Measurements from ENCODE around the gene NIPAL4.

The NIPAL4 gene

GRCh38 chr5:157486221-157486681 lies 26.2 kb downstream of the NIPAL4 start:
- FAIRE-seq, result no peak

- no peak for FAIRE-seq
These were observed 26.8 kb downstream of the NIPAL4 start for GRCh38 chr5:157486861-157487260.

DNA sequence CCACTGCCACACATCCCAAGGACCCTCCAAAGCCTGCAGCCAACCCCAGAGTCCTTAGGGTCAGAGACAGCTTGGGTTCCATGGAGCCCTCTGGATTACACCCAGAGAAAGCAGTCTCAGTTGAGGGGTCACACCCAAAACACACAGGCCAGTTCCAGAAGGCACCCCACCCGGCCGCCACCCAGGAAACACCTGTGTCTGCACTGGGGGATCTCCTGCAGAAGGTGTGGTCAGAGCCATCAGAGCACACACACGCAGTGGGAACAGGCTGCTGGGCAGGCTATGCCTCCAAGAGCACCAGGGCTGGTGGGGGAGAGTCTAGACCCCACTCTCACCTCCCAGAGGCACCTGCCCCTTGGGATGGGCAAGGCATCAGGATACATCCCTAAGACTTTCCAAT lies 27.3 kb downstream of the NIPAL4 start:
- no peak for FAIRE-seq

DNA sequence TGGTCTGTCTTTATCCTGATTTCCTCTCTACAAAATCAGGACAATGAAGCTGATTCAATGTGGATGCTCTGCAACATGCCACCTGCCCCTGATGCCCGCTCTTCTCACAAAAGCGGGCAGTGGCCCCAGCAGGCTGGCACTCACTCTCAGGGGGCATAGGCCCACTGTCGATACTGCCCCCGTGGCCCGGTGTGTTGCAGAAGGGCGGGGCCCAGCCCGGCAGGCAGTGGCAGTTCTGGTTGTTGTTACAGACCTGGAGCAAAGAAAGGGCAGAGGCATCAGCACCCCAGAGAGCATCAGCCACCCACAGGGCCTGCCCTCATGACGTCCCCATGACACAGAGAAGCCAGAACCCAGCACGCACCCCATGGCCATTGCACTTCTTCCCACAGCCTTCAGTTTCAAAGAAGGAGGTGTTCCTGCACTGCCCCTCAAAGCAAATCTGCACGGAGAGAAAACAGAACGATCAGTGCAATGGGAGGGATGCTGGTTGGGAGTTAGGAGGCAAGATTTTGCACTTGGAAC lies 31.5 kb downstream of the NIPAL4 start:
- no peak for FAIRE-seq

DNA sequence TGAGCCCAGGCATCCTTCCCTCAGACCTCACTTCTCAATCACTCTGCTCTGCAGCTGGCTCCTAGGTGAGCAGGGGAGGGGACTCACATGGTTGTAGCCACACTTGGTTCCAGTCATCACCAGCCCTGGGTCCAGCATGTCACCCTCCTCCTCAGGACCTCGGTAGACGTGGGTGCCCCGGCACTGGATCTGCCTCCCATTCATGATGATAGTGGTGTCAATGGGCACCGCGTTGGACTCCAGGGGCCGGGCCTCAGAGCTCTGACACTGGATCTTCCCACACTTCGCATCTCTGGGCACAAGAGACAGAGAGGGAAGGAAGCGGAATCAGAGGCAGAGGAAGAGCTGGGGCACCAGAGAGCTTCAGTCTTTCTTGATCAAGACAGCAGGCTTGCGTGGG lies 32.9 kb downstream of the NIPAL4 start:
- FAIRE-seq, result no peak

GRCh38 chr5:157494178-157494832 lies 34.3 kb downstream of the NIPAL4 start:
- no peak for FAIRE-seq

- no peak for FAIRE-seq
These were observed 36.9 kb downstream of the NIPAL4 start for GRCh38 chr5:157496864-157497263.

GRCh38 chr5:157497875-157498611 lies 38.0 kb downstream of the NIPAL4 start:
- FAIRE-seq, result no peak

- no peak for FAIRE-seq
These were observed 42.2 kb downstream of the NIPAL4 start for GRCh38 chr5:157502143-157502647.

DNA sequence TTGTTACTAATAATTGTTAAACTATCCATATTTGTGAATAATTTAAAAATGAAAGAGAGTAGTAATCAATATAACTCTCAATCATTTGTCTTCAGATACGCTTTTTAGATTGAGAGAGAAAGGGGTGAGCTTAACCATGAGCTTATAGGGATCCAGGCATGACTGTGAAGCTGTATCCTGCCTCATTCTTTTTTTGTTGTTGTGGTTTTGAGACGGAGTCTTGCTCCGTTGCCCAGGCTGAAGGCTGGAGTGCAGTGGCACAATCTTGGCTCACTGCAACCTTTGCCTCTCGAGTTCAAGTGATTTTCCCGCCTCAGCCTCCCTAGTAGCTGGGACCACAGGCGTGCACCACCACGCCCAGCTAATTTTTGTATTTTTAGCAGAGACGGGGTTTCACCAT lies 44.0 kb downstream of the NIPAL4 start:
- FAIRE-seq, result no peak

DNA sequence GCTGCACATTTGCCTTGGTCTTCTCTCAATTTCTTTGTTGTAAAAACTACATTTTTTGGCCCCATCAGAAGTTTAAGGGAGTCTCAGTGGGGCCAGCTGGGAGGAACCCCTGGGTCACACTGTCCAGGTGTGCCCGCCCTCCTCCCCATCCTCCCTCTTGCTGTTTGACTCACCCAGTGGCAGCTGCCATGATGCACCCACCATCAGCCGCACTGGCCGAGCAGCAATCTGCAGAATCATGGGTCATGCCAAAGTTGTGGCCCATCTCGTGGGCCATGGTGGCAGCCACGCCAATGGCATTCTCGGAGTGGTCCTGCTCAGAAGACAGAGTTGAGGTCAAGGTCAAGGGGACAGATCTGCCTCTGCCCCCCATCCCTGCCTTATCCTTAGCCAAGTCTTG lies 45.5 kb downstream of the NIPAL4 start:
- FAIRE-seq, result no peak

DNA sequence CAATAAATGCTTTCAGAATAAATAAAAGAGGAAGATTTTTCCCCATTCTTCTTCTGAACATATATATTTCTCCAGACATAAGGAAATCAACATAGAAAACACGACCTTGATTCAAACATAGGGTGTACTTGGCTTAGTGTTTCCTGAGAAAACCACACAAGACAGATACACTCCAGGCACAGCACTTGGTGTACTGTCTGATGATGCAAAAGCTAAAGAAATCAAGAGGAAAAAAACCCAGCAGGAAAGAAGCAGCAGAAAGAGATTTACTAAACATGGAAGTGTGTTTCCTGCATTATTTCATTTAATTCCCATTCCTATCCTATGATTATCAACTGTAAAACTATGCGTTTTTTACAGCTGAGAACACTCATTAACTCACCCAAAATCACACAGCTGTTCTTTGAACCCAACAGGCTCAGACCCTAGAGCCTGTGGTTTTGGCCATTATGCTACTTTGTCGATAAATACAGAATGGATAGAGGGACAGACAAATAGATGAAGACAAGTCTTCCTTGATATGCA lies 46.1 kb downstream of the NIPAL4 start:
- no peak for FAIRE-seq

DNA sequence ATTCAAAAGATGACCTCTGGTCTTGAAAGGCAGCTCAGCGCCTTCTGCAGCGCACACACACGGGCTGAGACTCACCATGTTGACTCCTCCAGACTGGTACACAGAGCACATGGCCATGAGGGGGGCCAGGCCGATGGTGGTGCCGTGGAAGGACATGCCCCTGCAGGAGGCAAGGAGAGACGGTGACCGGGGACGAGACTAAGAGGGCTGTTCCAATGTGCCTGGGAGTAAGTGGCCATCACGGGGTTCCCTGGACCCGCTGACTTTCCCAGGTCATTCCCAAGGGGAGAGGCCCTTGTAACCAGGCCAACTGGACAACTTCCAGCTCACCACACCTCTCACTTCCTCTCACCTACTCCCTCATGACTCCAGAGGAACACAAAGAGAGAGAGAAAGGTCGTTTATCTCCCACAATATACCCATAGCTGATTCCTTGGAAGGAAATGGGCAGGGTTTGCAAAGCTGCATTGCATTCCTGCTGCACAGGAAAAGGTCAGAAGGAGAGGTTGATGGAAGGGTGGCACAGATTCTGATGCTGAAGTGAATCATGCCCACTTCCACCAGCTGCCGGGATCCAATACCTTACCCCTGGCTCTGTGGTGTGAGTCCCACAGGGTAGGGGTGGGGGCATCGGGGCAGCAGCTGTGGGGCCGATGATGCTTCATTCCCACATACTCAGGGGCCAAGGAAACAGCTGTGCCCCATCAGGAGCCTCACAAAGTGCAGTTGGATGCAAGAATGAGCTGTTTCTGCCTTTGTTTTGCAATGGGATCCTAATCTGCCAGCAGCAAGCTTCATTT lies 47.2 kb downstream of the NIPAL4 start:
- no peak for FAIRE-seq

GRCh38 chr5:157509093-157509492 lies 49.1 kb downstream of the NIPAL4 start:
- no peak for FAIRE-seq

DNA sequence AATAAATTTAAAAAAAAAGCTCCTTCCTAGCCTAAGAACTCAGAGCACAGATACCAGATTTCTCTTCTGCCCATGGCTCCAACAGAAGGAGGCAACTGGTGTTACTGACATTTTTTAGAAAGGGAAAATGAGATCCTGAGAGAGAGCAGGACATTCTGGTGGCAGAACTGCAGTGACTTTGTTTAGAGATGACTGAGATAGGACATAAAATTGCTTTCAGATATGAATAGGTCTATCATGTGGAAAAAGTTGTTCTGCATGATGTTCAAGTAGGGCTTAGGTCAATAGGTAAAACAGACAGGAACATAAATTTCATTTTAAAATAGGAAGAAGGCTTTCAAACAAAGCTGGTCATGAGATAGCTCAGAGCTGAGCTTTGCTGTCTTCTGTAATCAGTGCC lies 49.6 kb downstream of the NIPAL4 start:
- FAIRE-seq, result no peak

DNA sequence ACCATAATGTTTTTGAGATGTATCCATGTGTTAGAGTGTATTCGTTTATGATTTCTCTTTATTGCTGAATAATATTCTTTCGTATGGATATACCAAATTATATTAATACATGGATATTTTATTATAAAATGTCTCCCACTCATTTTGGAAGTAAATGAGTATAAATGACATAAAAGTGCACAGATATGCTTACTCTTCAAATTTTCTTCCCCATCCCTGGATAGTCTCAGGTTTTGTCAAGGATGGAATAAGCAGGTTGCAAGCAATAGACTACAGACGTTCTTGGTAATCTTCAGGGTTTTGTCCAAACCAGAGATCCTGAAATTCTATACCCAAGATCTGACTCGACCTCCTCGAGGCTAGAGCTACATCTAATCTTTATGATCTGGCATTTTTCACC lies 50.7 kb downstream of the NIPAL4 start:
- no peak for FAIRE-seq

DNA sequence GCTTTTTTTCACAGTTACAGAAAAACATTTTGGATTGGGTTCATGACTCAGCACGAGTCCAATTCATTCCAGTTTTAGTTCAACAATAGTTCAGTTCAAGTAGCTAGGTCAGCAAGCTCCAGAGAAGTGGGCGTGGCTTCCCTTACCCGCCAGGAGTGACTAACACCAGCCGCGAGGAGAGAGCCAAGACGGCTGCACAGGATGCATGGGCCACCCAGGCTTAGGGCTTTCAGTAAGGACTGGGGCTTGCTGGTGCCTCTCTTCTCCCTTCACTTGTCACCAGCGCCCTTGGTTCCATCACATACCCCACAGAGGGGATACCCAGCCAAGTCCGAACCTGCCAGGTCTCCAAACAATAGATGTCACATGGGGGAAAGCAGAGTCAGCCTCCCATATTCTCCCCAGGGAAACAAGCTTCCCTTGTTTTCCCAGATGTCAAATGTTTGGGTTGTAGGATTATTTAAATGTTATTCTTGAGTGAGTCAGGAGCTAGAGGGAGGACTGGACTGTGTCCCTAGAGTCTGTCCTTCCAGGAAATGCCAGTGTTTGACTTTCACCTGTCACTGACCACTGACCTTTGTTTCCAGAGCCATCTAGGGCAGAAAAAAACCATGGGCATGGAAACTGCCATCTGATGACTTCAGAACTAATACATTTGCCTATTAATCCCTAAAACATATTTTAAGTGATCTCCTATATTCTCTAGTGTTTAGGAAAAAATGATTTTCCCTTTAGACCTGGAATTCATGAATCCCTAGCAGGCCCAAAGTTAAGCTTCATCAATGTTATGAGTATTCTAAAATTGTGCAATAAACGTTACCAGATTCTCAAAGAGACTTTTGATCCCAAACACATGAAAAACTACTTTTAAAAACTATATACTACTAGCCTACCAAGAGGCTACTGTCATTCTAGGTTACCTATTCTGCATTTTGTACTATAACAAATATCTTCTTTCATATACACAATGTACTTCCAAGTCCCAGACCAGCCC lies 51.9 kb downstream of the NIPAL4 start:
- FAIRE-seq, result no peak

DNA sequence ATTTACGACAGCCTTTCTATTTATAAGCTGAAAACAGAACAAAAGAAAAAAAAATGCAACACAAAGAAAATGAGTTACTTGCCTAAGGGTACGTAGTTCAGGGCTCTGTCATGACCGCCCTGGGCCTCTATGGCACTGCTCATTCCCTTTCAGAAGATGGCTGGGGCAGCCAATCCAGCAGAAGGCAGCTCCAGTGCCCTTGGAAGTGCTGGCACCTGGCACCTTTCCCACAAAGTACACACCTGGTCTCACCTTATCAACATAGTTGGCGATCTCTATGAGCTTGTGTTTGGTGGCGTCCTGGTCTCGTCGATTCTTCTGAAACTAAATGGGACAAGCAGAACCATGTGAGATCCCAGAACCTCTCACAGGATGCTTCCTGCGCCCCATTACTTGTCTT lies 53.2 kb downstream of the NIPAL4 start:
- no peak for FAIRE-seq

DNA sequence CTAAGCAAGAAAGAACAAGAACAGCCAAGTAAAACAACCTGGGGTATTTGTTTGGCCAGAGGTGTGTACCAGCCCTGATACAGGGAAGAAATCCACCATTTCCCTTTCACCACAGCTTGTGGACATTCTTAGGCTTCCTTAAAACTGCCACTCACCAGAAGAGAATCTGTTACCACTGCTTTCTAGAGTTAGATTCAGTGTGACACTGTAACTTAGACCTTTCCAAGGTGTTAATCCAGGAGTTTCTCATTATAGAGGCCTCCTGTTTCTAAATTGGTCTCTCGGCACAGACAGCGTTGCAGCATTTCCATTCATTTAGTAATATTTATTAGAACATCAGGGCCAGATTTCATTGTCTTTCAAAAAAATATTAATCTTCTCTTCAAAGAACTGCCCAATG lies 55.0 kb downstream of the NIPAL4 start:
- FAIRE-seq, result no peak

DNA sequence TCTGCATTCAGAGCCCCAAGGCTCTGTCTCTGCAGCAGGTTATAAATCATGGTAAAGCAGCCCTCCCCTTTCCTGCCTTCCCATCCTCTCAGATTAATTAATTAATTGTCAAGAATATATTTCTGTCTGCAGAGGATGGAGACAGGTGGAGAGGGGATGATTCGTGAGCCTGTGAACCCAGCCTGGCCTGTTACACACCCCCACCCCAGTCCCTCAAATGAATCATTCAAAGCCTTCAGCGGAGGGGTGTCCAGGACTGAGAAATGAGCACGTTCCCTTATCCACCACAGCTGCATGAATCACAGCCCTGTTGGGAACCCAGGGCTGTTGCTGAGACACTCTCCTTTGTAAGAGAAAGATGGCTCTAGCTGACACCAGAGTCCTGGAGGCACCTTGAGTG lies 56.0 kb downstream of the NIPAL4 start:
- FAIRE-seq, result no peak

- FAIRE-seq, result no peak
These were observed 56.8 kb downstream of the NIPAL4 start for GRCh38 chr5:157516626-157517325.

Data from islet of Langerhans (tissue), 1 donor.